Gastrocnemius medialis (tissue), 4 donors: Measurements from ENCODE around the gene QSOX2.
A peak's percentile ranks its signal among the peaks of the same experiment; 100 is the strongest.

ENCODE experiments used
- POLR2A ChIP-seq, 2 donors: fragments of 450-650 bp; IDR thresholded peaks; one replicate each; pipeline ENCODE4 v1.6.1; 2017; ENCODE audit warnings: antibody characterized with exemption in 2 of 2, mild to moderate bottlenecking in 2 of 2, moderate library complexity in 2 of 2
- TF ChIP-seq, protein P1 (sequence below), 5 experiments: fragments of 450-650 bp in 3 of 5; fragments of 200-600 bp in 2 of 5; sonication (generic) in 2 of 5; IDR thresholded peaks in 4 of 5; conservative IDR thresholded peaks in 1 of 5; 1 replicate in 4 of 5; 2 replicates in 1 of 5; pipeline ENCODE4 v1.5.1; 2016 to 2019; ENCODE audit warnings: antibody characterized with exemption in 5 of 5, mild to moderate bottlenecking in 3 of 5, moderate library complexity in 3 of 5

DNA sequence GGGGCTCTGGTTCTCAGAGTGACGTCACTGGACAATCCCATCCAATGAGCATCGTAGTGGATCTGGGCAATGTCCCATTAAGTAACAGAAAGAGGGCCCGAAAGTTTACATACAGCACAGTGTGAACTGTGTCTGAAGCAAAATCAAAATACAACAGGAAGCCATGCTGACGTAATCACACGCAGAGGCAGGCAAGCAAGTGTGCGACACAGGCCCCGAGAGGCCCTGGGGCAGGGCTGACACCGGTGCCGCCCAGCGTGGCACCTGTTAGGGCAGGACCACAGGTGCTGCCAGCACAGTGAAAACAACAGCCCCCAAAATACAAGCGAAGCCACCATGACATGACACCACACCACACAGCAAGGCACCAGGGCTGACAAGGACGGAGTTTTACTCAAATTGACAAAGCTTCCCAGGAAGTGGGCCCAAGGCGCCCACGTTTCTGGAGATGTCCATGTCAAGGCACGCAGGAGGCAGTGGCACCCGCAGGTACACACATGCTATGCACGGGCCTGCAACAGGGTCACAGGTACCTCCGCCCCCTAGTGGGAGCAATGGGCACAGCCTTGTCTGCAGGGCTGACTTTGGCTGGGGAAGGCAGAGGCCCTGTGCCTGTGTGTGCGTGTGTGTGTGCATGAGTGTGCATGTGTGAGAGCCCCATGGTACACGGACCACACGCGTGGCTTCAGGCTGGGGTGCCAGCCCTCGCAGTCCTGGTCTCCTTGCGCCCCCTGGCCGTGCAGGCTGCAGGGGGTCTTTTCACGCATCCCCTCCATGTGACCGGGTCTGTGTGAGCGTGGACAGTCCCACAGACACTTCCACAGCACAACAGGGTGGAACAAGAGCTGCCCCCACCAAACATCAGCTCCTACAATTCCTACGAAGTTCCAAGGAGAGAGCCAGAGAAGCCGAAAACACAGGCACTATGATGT is 19.6 kb downstream of the QSOX2 start:
- TF ChIP-seq, protein P1, sequence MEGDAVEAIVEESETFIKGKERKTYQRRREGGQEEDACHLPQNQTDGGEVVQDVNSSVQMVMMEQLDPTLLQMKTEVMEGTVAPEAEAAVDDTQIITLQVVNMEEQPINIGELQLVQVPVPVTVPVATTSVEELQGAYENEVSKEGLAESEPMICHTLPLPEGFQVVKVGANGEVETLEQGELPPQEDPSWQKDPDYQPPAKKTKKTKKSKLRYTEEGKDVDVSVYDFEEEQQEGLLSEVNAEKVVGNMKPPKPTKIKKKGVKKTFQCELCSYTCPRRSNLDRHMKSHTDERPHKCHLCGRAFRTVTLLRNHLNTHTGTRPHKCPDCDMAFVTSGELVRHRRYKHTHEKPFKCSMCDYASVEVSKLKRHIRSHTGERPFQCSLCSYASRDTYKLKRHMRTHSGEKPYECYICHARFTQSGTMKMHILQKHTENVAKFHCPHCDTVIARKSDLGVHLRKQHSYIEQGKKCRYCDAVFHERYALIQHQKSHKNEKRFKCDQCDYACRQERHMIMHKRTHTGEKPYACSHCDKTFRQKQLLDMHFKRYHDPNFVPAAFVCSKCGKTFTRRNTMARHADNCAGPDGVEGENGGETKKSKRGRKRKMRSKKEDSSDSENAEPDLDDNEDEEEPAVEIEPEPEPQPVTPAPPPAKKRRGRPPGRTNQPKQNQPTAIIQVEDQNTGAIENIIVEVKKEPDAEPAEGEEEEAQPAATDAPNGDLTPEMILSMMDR (IDR thresholded peaks at IDR 0.05 in 4 of 5, conservative IDR thresholded peaks at IDR 0.05 in 1 of 5), result peak in 3 of 5 experiments; percentile 36 to 53 (median 52)
- TF ChIP-seq POLR2A (IDR thresholded peaks at IDR 0.05), result no peak
